Measurements from ENCODE around the gene PAK5.

GRCh38 chr20:9755301-9755700 lies 83.6 kb downstream of the PAK5 start:
- TF ChIP-seq CTCF (conservative IDR thresholded peaks at IDR 0.05; ENCODE audit: low read depth in 2 of 2) (no peak), REST (IDR thresholded peaks at IDR 0.05; ENCODE audit: unreplicated experiment) (no peak), CREB1 (CRISPR knock-in tag; IDR thresholded peaks at IDR 0.05; ENCODE audit: low read depth) (no peak), EZH2phosphoT487 (IDR thresholded peaks at IDR 0.05; ENCODE audit: unreplicated experiment) (no peak), EZH2 (IDR thresholded peaks at IDR 0.05; ENCODE audit: low read depth, unreplicated experiment) (no peak), ZNF462 (CRISPR knock-in tag; IDR thresholded peaks at IDR 0.05) (no peak), POLR2AphosphoS5 (IDR thresholded peaks at IDR 0.05; ENCODE audit: low read depth) (no peak), JUNB (IDR thresholded peaks at IDR 0.05; ENCODE audit: unreplicated experiment) (no peak), NANOG (IDR thresholded peaks at IDR 0.05; ENCODE audit: borderline replicate concordance) (no peak)
